ENCODE results near the gene TFDP1. TPM values are rescaled to one million over a fixed set of nuclear protein-coding genes. Genes with fewer than 3 reads are reported as not detected.

The TFDP1 gene
- total RNA-seq, 2 experiments from 2014 or later, result 87.9 to 119 TPM

DNA sequence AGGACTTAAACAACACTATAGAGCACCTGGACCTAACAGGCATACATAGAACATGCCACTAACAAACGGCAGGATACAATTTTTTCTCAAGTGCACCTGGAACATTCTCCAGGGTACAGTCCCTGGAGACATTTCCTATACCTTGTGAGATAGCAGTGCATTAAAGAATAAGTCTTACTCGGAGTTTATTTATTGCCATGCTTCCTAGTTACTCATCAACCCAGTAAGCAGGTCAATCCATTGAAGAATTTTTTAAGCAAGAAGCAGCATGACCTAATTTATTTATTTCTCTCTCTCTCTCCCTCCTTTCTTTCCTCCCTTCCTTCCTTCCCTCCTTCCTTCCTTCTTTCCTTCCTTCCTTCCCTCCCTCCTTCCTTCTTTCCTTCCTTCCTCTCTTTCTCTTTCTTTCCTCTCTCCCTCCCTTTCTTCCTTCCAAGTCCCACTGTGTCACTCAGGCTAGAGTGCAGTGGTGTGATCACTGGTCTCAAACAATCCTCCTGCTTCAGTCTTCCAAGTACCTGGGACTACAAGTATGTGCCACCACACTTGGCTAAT is 6.6 kb upstream of the TFDP1 start:
- Histone ChIP-seq H3K4me1 (ENCODE audit: insufficient read depth, low read length, poor library complexity, severe bottlenecking) (no peaks in the 10 kb centered on the region), H3K4me3 (ENCODE audit: low read depth, low read length, poor library complexity, severe bottlenecking) (no peak overlapping the region), H3K9me2 (ENCODE audit: insufficient read depth, low read length) (no peaks in the 10 kb centered on the region), H3K79me2 (ENCODE audit: insufficient read depth, low read depth, low read length) (no peaks in the 10 kb centered on the region), H2AFZ (ENCODE audit: low read length) (no peak overlapping the region), H3K27ac (ENCODE audit: low read depth, low read length, poor library complexity, severe bottlenecking) (no peak overlapping the region), H3K36me3 (ENCODE audit: insufficient read depth, low read length) (no peaks in the 10 kb centered on the region), H4K20me1 (ENCODE audit: insufficient read depth, low read length) (no peaks in the 10 kb centered on the region), H3K4me2 (ENCODE audit: low read length) (no peak overlapping the region), H3K9me3 (ENCODE audit: low read length) (no peaks in the 10 kb centered on the region)
- TF ChIP-seq EZH2phosphoT487 (IDR thresholded peaks at IDR 0.05; ENCODE audit: borderline replicate concordance, low read depth, low read length), result no peak
- TF ChIP-seq, protein P1, sequence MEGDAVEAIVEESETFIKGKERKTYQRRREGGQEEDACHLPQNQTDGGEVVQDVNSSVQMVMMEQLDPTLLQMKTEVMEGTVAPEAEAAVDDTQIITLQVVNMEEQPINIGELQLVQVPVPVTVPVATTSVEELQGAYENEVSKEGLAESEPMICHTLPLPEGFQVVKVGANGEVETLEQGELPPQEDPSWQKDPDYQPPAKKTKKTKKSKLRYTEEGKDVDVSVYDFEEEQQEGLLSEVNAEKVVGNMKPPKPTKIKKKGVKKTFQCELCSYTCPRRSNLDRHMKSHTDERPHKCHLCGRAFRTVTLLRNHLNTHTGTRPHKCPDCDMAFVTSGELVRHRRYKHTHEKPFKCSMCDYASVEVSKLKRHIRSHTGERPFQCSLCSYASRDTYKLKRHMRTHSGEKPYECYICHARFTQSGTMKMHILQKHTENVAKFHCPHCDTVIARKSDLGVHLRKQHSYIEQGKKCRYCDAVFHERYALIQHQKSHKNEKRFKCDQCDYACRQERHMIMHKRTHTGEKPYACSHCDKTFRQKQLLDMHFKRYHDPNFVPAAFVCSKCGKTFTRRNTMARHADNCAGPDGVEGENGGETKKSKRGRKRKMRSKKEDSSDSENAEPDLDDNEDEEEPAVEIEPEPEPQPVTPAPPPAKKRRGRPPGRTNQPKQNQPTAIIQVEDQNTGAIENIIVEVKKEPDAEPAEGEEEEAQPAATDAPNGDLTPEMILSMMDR (conservative IDR thresholded peaks at IDR 0.05; ENCODE audit: low read length), result no peak
- intact Hi-C loops (cut with micrococcal nuclease; ENCODE audit: unreplicated experiment), result no loop called here
- DNase-seq (ENCODE audit: low spot score), result no peak
- POLR2A ChIA-PET, result no interaction called here
- no TSS peak for BruUV-seq (replicated peaks)
- CTCF ChIA-PET (ENCODE audit: unreplicated experiment), result no interaction called here

- POLR2A ChIA-PET, result no interaction called here
- intact Hi-C loops (cut with micrococcal nuclease; ENCODE audit: unreplicated experiment), result loop anchor here (10.0 kb wide), 1 partner anchor 375 kb away; the partner anchor contains the start of genes CUL4A and PCID2
Observed at GRCh38 chr13:113579686-113580085, 4.9 kb upstream of the TFDP1 start.

GRCh38 chr13:113581871-113582270 is 2.7 kb upstream of the TFDP1 start:
- H3K4me3 ChIP-seq (ENCODE audit: low read depth, low read length, poor library complexity, severe bottlenecking), result no peak overlapping the region
- H3K4me1 ChIP-seq (ENCODE audit: insufficient read depth, low read length, poor library complexity, severe bottlenecking), result peaks cover 12% of the 10 kb centered on the region
- no peak overlapping the region for H3K27ac ChIP-seq (ENCODE audit: low read depth, low read length, poor library complexity, severe bottlenecking)
- BruUV-seq (replicated peaks), result no TSS peak
- no peak overlapping the region for H2AFZ ChIP-seq (ENCODE audit: low read length)
- no peak for DNase-seq (ENCODE audit: low spot score)
- H3K36me3 ChIP-seq (ENCODE audit: insufficient read depth, low read length), result peaks cover 12% of the 10 kb centered on the region
- H3K4me2 ChIP-seq (ENCODE audit: low read length), result no peak overlapping the region
- no peaks in the 10 kb centered on the region for H3K9me3 ChIP-seq (ENCODE audit: low read length)
- no peaks in the 10 kb centered on the region for H3K9me2 ChIP-seq (ENCODE audit: insufficient read depth, low read length)
- ChIA-PET CTCF (ENCODE audit: unreplicated experiment) (no interaction called here), POLR2A (no interaction called here)
- TF ChIP-seq, protein P1 (conservative IDR thresholded peaks at IDR 0.05; ENCODE audit: low read length), result no peak
- TF ChIP-seq EZH2phosphoT487 (IDR thresholded peaks at IDR 0.05; ENCODE audit: borderline replicate concordance, low read depth, low read length), result no peak
- H3K79me2 ChIP-seq (ENCODE audit: insufficient read depth, low read depth, low read length), result peaks cover 16% of the 10 kb centered on the region
- intact Hi-C loops (cut with micrococcal nuclease; ENCODE audit: unreplicated experiment), result loop anchor here (10.0 kb wide), 1 partner anchor 377 kb away; the partner anchor contains the start of genes CUL4A and PCID2
- H4K20me1 ChIP-seq (ENCODE audit: insufficient read depth, low read length), result no peaks in the 10 kb centered on the region

More at GRCh38 chr13:113579686-113580085, 4.9 kb upstream of the TFDP1 start:
- Histone ChIP-seq H3K4me2 (ENCODE audit: low read length) (no peak overlapping the region), H3K36me3 (ENCODE audit: insufficient read depth, low read length) (no peaks in the 10 kb centered on the region), H3K4me3 (ENCODE audit: low read depth, low read length, poor library complexity, severe bottlenecking) (no peak overlapping the region), H2AFZ (ENCODE audit: low read length) (no peak overlapping the region), H3K4me1 (ENCODE audit: insufficient read depth, low read length, poor library complexity, severe bottlenecking) (no peaks in the 10 kb centered on the region), H3K9me3 (ENCODE audit: low read length) (no peaks in the 10 kb centered on the region), H3K27ac (ENCODE audit: low read depth, low read length, poor library complexity, severe bottlenecking) (no peak overlapping the region), H3K79me2 (ENCODE audit: insufficient read depth, low read depth, low read length) (no peaks in the 10 kb centered on the region), H4K20me1 (ENCODE audit: insufficient read depth, low read length) (no peaks in the 10 kb centered on the region), H3K9me2 (ENCODE audit: insufficient read depth, low read length) (no peaks in the 10 kb centered on the region)
- BruUV-seq (replicated peaks), result no TSS peak
- CTCF ChIA-PET (ENCODE audit: unreplicated experiment), result no interaction called here
- TF ChIP-seq, protein P1 (conservative IDR thresholded peaks at IDR 0.05; ENCODE audit: low read length), result no peak
- no peak for DNase-seq (ENCODE audit: low spot score)
